ENCODE measurements around the gene IL10RB.

Gene IL10RB

GRCh38 chr21:33334824-33335223, 68.7 kb downstream of the IL10RB start:
- H3K4me3 ChIP-seq (replicated peaks; ENCODE audit: low read depth, low read length), result no peak overlapping the region
- no peak for DNase-seq (ENCODE audit: extremely low read depth, low read depth)
- TF ChIP-seq, protein P1, sequence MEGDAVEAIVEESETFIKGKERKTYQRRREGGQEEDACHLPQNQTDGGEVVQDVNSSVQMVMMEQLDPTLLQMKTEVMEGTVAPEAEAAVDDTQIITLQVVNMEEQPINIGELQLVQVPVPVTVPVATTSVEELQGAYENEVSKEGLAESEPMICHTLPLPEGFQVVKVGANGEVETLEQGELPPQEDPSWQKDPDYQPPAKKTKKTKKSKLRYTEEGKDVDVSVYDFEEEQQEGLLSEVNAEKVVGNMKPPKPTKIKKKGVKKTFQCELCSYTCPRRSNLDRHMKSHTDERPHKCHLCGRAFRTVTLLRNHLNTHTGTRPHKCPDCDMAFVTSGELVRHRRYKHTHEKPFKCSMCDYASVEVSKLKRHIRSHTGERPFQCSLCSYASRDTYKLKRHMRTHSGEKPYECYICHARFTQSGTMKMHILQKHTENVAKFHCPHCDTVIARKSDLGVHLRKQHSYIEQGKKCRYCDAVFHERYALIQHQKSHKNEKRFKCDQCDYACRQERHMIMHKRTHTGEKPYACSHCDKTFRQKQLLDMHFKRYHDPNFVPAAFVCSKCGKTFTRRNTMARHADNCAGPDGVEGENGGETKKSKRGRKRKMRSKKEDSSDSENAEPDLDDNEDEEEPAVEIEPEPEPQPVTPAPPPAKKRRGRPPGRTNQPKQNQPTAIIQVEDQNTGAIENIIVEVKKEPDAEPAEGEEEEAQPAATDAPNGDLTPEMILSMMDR (IDR thresholded peaks at IDR 0.05; ENCODE audit: low read depth, low read length, missing control alignments), result no peak

- H3K4me3 ChIP-seq (replicated peaks; ENCODE audit: low read depth, low read length), result no peak overlapping the region
- no peak for DNase-seq (ENCODE audit: extremely low read depth, low read depth)
- TF ChIP-seq, protein P1 (IDR thresholded peaks at IDR 0.05; ENCODE audit: low read depth, low read length, missing control alignments), result no peak
These were observed 73.0 kb downstream of the IL10RB start for GRCh38 chr21:33339135-33339534.

GRCh38 chr21:33339918-33340317, 73.8 kb downstream of the IL10RB start:
- no peak for DNase-seq (ENCODE audit: extremely low read depth, low read depth)
- no peak overlapping the region for H3K4me3 ChIP-seq (replicated peaks; ENCODE audit: low read depth, low read length)
- TF ChIP-seq, protein P1 (IDR thresholded peaks at IDR 0.05; ENCODE audit: low read depth, low read length, missing control alignments), result no peak

GRCh38 chr21:33345751-33346238, 79.6 kb downstream of the IL10RB start:
- TF ChIP-seq, protein P1 (IDR thresholded peaks at IDR 0.05; ENCODE audit: low read depth, low read length, missing control alignments), result no peak
- no peak overlapping the region for H3K4me3 ChIP-seq (replicated peaks; ENCODE audit: low read depth, low read length)
- DNase-seq (ENCODE audit: extremely low read depth, low read depth), result no peak
